ENCODE results near the gene LYZ. TPM values are rescaled to one million over a fixed set of nuclear protein-coding genes. Genes with fewer than 3 reads are reported as not detected.

The LYZ gene
- total RNA-seq, 1 experiment from 2014 or later, result 1.3 TPM

DNA sequence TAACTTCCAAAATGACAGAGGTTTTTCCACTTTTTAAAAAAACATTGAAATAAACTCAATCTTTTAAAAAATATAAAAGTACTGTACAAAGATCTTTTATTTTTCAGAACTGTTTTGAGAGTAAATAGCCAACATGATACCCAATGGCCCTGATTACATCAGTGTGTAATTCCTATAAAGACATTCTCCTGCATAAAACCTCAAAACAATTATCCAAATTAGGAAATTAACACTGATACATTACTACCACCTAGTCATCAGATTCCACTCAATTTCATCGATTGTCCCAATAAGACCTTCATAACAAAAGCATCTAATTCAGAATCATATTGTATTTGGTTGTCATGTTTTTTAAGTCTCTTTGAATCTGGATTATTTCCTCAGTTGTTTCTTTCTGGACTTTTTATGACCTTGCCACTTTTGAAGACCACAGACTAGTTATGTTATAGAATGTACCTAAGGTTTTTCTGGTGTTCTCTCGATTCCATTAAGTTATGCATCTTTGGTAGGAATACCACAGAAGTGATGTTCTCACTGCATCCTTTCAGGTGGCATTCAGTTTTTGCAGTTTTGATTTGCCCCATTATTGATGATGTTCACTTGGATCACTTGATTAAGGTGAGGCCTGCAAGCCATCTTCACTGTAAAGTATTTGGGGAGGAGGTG, 7.3 kb downstream of the LYZ start (continued):
- TF ChIP-seq, protein P1, sequence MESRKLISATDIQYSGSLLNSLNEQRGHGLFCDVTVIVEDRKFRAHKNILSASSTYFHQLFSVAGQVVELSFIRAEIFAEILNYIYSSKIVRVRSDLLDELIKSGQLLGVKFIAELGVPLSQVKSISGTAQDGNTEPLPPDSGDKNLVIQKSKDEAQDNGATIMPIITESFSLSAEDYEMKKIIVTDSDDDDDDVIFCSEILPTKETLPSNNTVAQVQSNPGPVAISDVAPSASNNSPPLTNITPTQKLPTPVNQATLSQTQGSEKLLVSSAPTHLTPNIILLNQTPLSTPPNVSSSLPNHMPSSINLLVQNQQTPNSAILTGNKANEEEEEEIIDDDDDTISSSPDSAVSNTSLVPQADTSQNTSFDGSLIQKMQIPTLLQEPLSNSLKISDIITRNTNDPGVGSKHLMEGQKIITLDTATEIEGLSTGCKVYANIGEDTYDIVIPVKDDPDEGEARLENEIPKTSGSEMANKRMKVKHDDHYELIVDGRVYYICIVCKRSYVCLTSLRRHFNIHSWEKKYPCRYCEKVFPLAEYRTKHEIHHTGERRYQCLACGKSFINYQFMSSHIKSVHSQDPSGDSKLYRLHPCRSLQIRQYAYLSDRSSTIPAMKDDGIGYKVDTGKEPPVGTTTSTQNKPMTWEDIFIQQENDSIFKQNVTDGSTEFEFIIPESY (IDR thresholded peaks at IDR 0.05; ENCODE audit: extremely low read depth, insufficient replicate concordance, low read length), result no peak
- TF ChIP-seq POLR2A (IDR thresholded peaks at IDR 0.05; ENCODE audit: borderline replicate concordance, extremely low read depth, insufficient read depth, insufficient read length) (no peak), FOSL1 (IDR thresholded peaks at IDR 0.05; ENCODE audit: low read depth) (no peak), ZNF274 (IDR thresholded peaks at IDR 0.05; ENCODE audit: low read depth, low read length) (no peak), SP1 (IDR thresholded peaks at IDR 0.05; ENCODE audit: low read depth) (no peak), CBX3 (IDR thresholded peaks at IDR 0.05; ENCODE audit: low read depth) (no peak), POLR2AphosphoS5 (IDR thresholded peaks at IDR 0.05; ENCODE audit: low read depth, low read length) (no peak), SIN3A (IDR thresholded peaks at IDR 0.05; ENCODE audit: low read depth) (no peak)
- TF ChIP-seq, protein P2, sequence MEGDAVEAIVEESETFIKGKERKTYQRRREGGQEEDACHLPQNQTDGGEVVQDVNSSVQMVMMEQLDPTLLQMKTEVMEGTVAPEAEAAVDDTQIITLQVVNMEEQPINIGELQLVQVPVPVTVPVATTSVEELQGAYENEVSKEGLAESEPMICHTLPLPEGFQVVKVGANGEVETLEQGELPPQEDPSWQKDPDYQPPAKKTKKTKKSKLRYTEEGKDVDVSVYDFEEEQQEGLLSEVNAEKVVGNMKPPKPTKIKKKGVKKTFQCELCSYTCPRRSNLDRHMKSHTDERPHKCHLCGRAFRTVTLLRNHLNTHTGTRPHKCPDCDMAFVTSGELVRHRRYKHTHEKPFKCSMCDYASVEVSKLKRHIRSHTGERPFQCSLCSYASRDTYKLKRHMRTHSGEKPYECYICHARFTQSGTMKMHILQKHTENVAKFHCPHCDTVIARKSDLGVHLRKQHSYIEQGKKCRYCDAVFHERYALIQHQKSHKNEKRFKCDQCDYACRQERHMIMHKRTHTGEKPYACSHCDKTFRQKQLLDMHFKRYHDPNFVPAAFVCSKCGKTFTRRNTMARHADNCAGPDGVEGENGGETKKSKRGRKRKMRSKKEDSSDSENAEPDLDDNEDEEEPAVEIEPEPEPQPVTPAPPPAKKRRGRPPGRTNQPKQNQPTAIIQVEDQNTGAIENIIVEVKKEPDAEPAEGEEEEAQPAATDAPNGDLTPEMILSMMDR (IDR thresholded peaks at IDR 0.05 in 2 of 3, conservative IDR thresholded peaks at IDR 0.05 in 1 of 3; ENCODE audit: borderline replicate concordance in 1 of 3, insufficient read depth in 1 of 3, low read depth in 2 of 3, low read length in 2 of 3), result no peak
